Omental fat pad (tissue), 4 donors: ENCODE measurements around the gene MYO16. TPM values are rescaled to one million over a fixed set of nuclear protein-coding genes. Genes with fewer than 3 reads are reported as not detected.

ENCODE experiments used
- ATAC-seq: fragments of 150-250 bp; one replicate; pipeline ENCODE4 v1.9.1; 2016; ENCODE audit warnings: mild to moderate bottlenecking, moderate library complexity; ENCODE audit not compliant: low FRiP score
- DNase-seq: peaks from one replicate; pipeline ENCODE4 v3.0.0-alpha.2; 2019; ENCODE audit warnings: low spot score
- CTCF ChIP-seq, 3 donors: fragments of 450-650 bp; IDR thresholded peaks; one replicate each; pipeline ENCODE4 v1.5.1; 2016 to 2017; ENCODE audit warnings: antibody characterized with exemption in 3 of 3, mild to moderate bottlenecking in 3 of 3, moderate library complexity in 2 of 3
- total RNA-seq, 4 donors: library from RNA; depleted of rRNA; stranded (reverse); fragments of >200 nt; gene quantifications; one replicate each; pipeline ENCODE4 v1.1.0, GENCODE V29; 2016

The MYO16 gene
- total RNA-seq, 4 donors from 2014 or later: 0.48 to 1.9 (median 0.93) TPM; not detected in 1

- ATAC-seq (no peak), DNase-seq (no peak)
- TF ChIP-seq CTCF (IDR thresholded peaks at IDR 0.05): no peak
Observed at GRCh38 chr13:109009756-109010155, 380.3 kb downstream of the MYO16 start.

GRCh38 chr13:109010912-109011311 is 381.5 kb downstream of the MYO16 start:
- TF ChIP-seq CTCF (IDR thresholded peaks at IDR 0.05): no peak
- DNase-seq (no peak), ATAC-seq (no peak)

GRCh38 chr13:109012115-109012514 is 382.7 kb downstream of the MYO16 start:
- ATAC-seq (no peak), DNase-seq (no peak)
- TF ChIP-seq CTCF (IDR thresholded peaks at IDR 0.05): no peak

GRCh38 chr13:109021558-109021957 is 392.1 kb downstream of the MYO16 start:
- ATAC-seq (no peak), DNase-seq (no peak)
- TF ChIP-seq CTCF (IDR thresholded peaks at IDR 0.05): no peak

- DNase-seq: no peak
- TF ChIP-seq CTCF (IDR thresholded peaks at IDR 0.05): no peak
Observed at GRCh38 chr13:109024611-109025010, 395.2 kb downstream of the MYO16 start.

GRCh38 chr13:109026266-109026665 is 396.9 kb downstream of the MYO16 start:
- ATAC-seq: no peak
- no peak for DNase-seq
- TF ChIP-seq CTCF (IDR thresholded peaks at IDR 0.05): no peak

More at GRCh38 chr13:109024611-109025010, 395.2 kb downstream of the MYO16 start:
- ATAC-seq: no peak

- ATAC-seq (no peak), DNase-seq (no peak)
- TF ChIP-seq CTCF (IDR thresholded peaks at IDR 0.05): no peak
Observed at GRCh38 chr13:109028624-109029023, 399.2 kb downstream of the MYO16 start.
